WTC11 (cell line): Measurements from ENCODE around the gene TFG. TPM values are rescaled to one million over a fixed set of nuclear protein-coding genes. Genes with fewer than 3 reads are reported as not detected.

Experiments
- ATAC-seq: fragments of 200-7000 bp; cut with Tn5 transposase; 2 replicates; pipeline ENCODE4 v1.10.0; 2021; ENCODE audit warnings: mild to moderate bottlenecking, moderate library complexity
- CTCF ChIA-PET: fragments of 300-600 bp; sonication (Branson Sonifier 250); formaldehyde crosslinking; loops from one replicate; lab custom pipeline; 2021; ENCODE audit warnings: antibody characterized with exemption; lab: Charles Lee
- POLR2A ChIA-PET: fragments of 350-600 bp; sonication (Branson Sonifier 250); formaldehyde crosslinking; loops from one replicate; lab custom pipeline; 2021; ENCODE audit warnings: antibody characterized with exemption; lab: Charles Lee
- DNase-seq: peaks from one replicate; pipeline ENCODE4 v3.0.0; 2021; ENCODE audit warnings: low spot score
- H3K27ac Mint-ChIP-seq: 2 replicates; pipeline ENCODE4 v1.8.0; 2021; ENCODE audit warnings: mixed read lengths
- H3K27me3 Mint-ChIP-seq: 2 replicates; pipeline ENCODE4 v1.8.0; 2021; ENCODE audit warnings: low read depth, mild to moderate bottlenecking, moderate library complexity, mixed read lengths
- H3K36me3 Mint-ChIP-seq: 2 replicates; pipeline ENCODE4 v1.8.0; 2021; ENCODE audit warnings: mixed read lengths
- H3K4me1 Mint-ChIP-seq: 2 replicates; pipeline ENCODE4 v1.8.0; 2022; ENCODE audit warnings: mixed read lengths
- H3K4me3 Mint-ChIP-seq: 2 replicates; pipeline ENCODE4 v1.8.0; 2021; ENCODE audit warnings: mild to moderate bottlenecking, moderate library complexity, mixed read lengths
- H3K9me3 Mint-ChIP-seq: 2 replicates; pipeline ENCODE4 v1.8.0; 2021; ENCODE audit warnings: mixed read lengths
- AR ChIP-seq: fragments of 250-450 bp; sonication (Bioruptor Pico); IDR thresholded peaks from 2 replicates; pipeline ENCODE4 v1.9.0; 2021; ENCODE audit warnings: mild to moderate bottlenecking
- FOXP1 ChIP-seq: sonication (generic); formaldehyde crosslinking; IDR thresholded peaks from 2 replicates; pipeline ENCODE4 v1.8.0; 2022; ENCODE audit warnings: missing genetic modification reagents, mild to moderate bottlenecking, moderate library complexity, borderline replicate concordance
- GRHL2 ChIP-seq: fragments of 250-450 bp; sonication (Bioruptor Pico); IDR thresholded peaks from 2 replicates; pipeline ENCODE4 v1.8.0; 2022; ENCODE audit warnings: mild to moderate bottlenecking, moderate library complexity; ENCODE audit not compliant: insufficient replicate concordance, severe bottlenecking
- IRF2 ChIP-seq: sonication (generic); formaldehyde crosslinking; IDR thresholded peaks from 2 replicates; pipeline ENCODE4 v1.8.0; 2022; ENCODE audit warnings: low read depth, missing genetic modification reagents, borderline replicate concordance
- JAZF1 ChIP-seq: fragments of 250-450 bp; sonication (Bioruptor Pico); IDR thresholded peaks from 2 replicates; pipeline ENCODE4 v1.9.0; 2021; ENCODE audit warnings: moderate library complexity, mild to moderate bottlenecking, inconsistent platforms
- KAT7 ChIP-seq: sonication (generic); formaldehyde crosslinking; IDR thresholded peaks from 2 replicates; pipeline ENCODE4 v1.8.1; 2023; ENCODE audit warnings: missing genetic modification reagents, mild to moderate bottlenecking, borderline replicate concordance
- NFYB ChIP-seq: sonication (generic); formaldehyde crosslinking; conservative IDR thresholded peaks from 2 replicates; pipeline ENCODE4 v1.8.0; 2022; ENCODE audit warnings: low read depth, missing genetic modification reagents
- NR3C1 ChIP-seq: sonication (generic); formaldehyde crosslinking; conservative IDR thresholded peaks from 2 replicates; pipeline ENCODE4 v1.8.1; 2023; ENCODE audit warnings: low read depth, mild to moderate bottlenecking, missing genetic modification reagents
- OVOL2 ChIP-seq: fragments of 250-450 bp; sonication (Bioruptor Pico); IDR thresholded peaks from 2 replicates; pipeline ENCODE4 v1.9.0; 2021; ENCODE audit warnings: mild to moderate bottlenecking, borderline replicate concordance
- PRDM15 ChIP-seq: sonication (generic); formaldehyde crosslinking; IDR thresholded peaks from 2 replicates; pipeline ENCODE4 v1.8.0; 2022; ENCODE audit warnings: missing genetic modification reagents
- STAT6 ChIP-seq: sonication (generic); formaldehyde crosslinking; conservative IDR thresholded peaks from 2 replicates; pipeline ENCODE4 v1.8.1; 2023; ENCODE audit warnings: mild to moderate bottlenecking, low read depth, missing genetic modification reagents, moderate library complexity
- TCF7 ChIP-seq: sonication (generic); formaldehyde crosslinking; IDR thresholded peaks from 2 replicates; pipeline ENCODE4 v1.8.0; 2022; ENCODE audit warnings: mild to moderate bottlenecking, low read depth, missing genetic modification reagents, moderate library complexity
- TP53 ChIP-seq: sonication (generic); formaldehyde crosslinking; IDR thresholded peaks from 2 replicates; pipeline ENCODE4 v1.8.1; 2023; ENCODE audit warnings: mild to moderate bottlenecking, missing genetic modification reagents
- USF2 ChIP-seq: sonication (generic); formaldehyde crosslinking; IDR thresholded peaks from 2 replicates; pipeline ENCODE4 v1.8.1; 2023; ENCODE audit warnings: mild to moderate bottlenecking, missing genetic modification reagents, moderate library complexity
- ZBTB21 ChIP-seq: sonication (generic); formaldehyde crosslinking; IDR thresholded peaks from 2 replicates; pipeline ENCODE4 v1.8.1; 2023; ENCODE audit warnings: mild to moderate bottlenecking, missing genetic modification reagents, borderline replicate concordance
- ZNF121 ChIP-seq: sonication (generic); formaldehyde crosslinking; IDR thresholded peaks from 2 replicates; pipeline ENCODE4 v1.8.0; 2023; ENCODE audit warnings: missing genetic modification reagents
- ZNF219 ChIP-seq: sonication (generic); formaldehyde crosslinking; IDR thresholded peaks from 2 replicates; pipeline ENCODE4 v1.8.0; 2023; ENCODE audit warnings: missing genetic modification reagents, mild to moderate bottlenecking, borderline replicate concordance
- ZNF317 ChIP-seq: sonication (generic); formaldehyde crosslinking; IDR thresholded peaks from 2 replicates; pipeline ENCODE4 v1.8.1; 2023; ENCODE audit warnings: low read depth, mild to moderate bottlenecking, moderate library complexity, missing genetic modification reagents, borderline replicate concordance
- ZNF423 ChIP-seq: fragments of 250-450 bp; sonication (Bioruptor Pico); IDR thresholded peaks from 2 replicates; pipeline ENCODE4 v2.1.2; 2022; ENCODE audit warnings: mild to moderate bottlenecking, moderate library complexity
- ZNF425 ChIP-seq: fragments of 250-450 bp; sonication (Bioruptor Pico); conservative IDR thresholded peaks from 2 replicates; pipeline ENCODE4 v1.9.0; 2021; ENCODE audit warnings: mild to moderate bottlenecking
- ZNF671 ChIP-seq: fragments of 250-450 bp; sonication (Bioruptor Pico); IDR thresholded peaks from 2 replicates; pipeline ENCODE4 v1.8.0; 2021; ENCODE audit warnings: mild to moderate bottlenecking
- ZSCAN18 ChIP-seq: fragments of 250-450 bp; sonication (Bioruptor Pico); IDR thresholded peaks from 2 replicates; pipeline ENCODE4 v2.1.2; 2022; ENCODE audit warnings: mild to moderate bottlenecking, moderate library complexity
- total RNA-seq: library from RNA; stranded (reverse); gene quantifications from 3 replicates; pipeline ENCODE4 v1.2.3, GENCODE V29; 2021

Gene TFG
- total RNA-seq, 1 experiment from 2014 or later = 64.9 TPM

GRCh38 chr3:100777271-100777670 is 68.0 kb downstream of the TFG start (continued):
- TF ChIP-seq TP53 (CRISPR knock-in tag) (no peak), ZNF423 (CRISPR knock-in tag) (no peak), KAT7 (CRISPR knock-in tag) (no peak), ZNF425 (CRISPR knock-in tag) (no peak), TCF7 (CRISPR knock-in tag) (no peak)

GRCh38 chr3:100779480-100779879 is 70.2 kb downstream of the TFG start:
- Mint-ChIP-seq H3K4me1 (peaks cover 4% of the 10 kb centered on the region; the same call in 1 of the 2 replicates), H3K36me3 (0 out of 2 replicates have a peak, but pooled peaks cover under 1% of the 10 kb centered on the region), H3K9me3 (peaks cover 3% of the 10 kb centered on the region), H3K27me3 (no peaks in the 10 kb centered on the region; the same call in 1 of the 2 replicates), H3K27ac (no peak overlapping the region), H3K4me3 (no peak overlapping the region)
- ATAC-seq = no peak
- no peak for TF ChIP-seq NR3C1 (CRISPR knock-in tag)
- TF ChIP-seq ZNF671 (CRISPR knock-in tag) = no peak
- no peak for TF ChIP-seq JAZF1 (CRISPR knock-in tag)
- TF ChIP-seq STAT6 (CRISPR knock-in tag) = no peak
- TF ChIP-seq OVOL2 = no peak
- TF ChIP-seq ZNF121 = no peak
- TF ChIP-seq PRDM15 = no peak
- no peak for TF ChIP-seq ZNF219
- TF ChIP-seq NFYB (CRISPR knock-in tag) = no peak
- TF ChIP-seq USF2 (CRISPR knock-in tag) = no peak
- no peak for TF ChIP-seq ZBTB21 (CRISPR knock-in tag)
- TF ChIP-seq FOXP1 = no peak
- TF ChIP-seq AR (CRISPR knock-in tag) = no peak
- no peak for TF ChIP-seq ZNF317
- TF ChIP-seq IRF2 = no peak
- no peak for TF ChIP-seq ZSCAN18 (CRISPR knock-in tag)
- TF ChIP-seq GRHL2 (CRISPR knock-in tag) = no peak
- CTCF ChIA-PET = no interaction called here
- POLR2A ChIA-PET = no interaction called here
- no peak for DNase-seq
